KMS-11 (cell line): ENCODE data around the gene GPR146.
"Not testable (repeated sequence)": the region's sequence is repeated elsewhere in the genome, so short reads cannot be mapped to it uniquely, and the experiment has no call there.

Experiments used
- H2AFZ ChIP-seq: fragments of 200-600 bp; sonication (generic); 2 replicates; pipeline ENCODE4 v1.6.1; 2016; ENCODE audit warnings: antibody characterized with exemption, mixed run types, low read depth
- H3K27ac ChIP-seq: fragments of 200-600 bp; sonication (generic); 2 replicates; pipeline ENCODE4 v1.6.1; 2016; ENCODE audit warnings: mild to moderate bottlenecking, mixed run types
- H3K27me3 ChIP-seq: fragments of 200-600 bp; sonication (generic); 2 replicates; pipeline ENCODE4 v1.6.1; 2017; ENCODE audit warnings: mild to moderate bottlenecking, low read depth, mixed run types, moderate library complexity; ENCODE audit not compliant: insufficient read depth
- H3K36me3 ChIP-seq: fragments of 200-600 bp; sonication (generic); 2 replicates; pipeline ENCODE4 v1.6.1; 2017; ENCODE audit warnings: mild to moderate bottlenecking, mixed run types; ENCODE audit not compliant: insufficient read depth
- H3K4me1 ChIP-seq: fragments of 200-600 bp; sonication (generic); 2 replicates; pipeline ENCODE4 v1.6.1; 2016; ENCODE audit warnings: mild to moderate bottlenecking, low read depth, mixed run types; ENCODE audit not compliant: poor library complexity, severe bottlenecking
- H3K4me2 ChIP-seq: fragments of 200-600 bp; sonication (generic); 2 replicates; pipeline ENCODE4 v1.7.0; 2016; ENCODE audit warnings: mild to moderate bottlenecking, mixed run types
- H3K4me3 ChIP-seq: fragments of 200-600 bp; sonication (generic); IDR thresholded peaks from 2 replicates; pipeline ENCODE4 v1.6.1; 2017; ENCODE audit warnings: low read depth, low read length, mixed read lengths; ENCODE audit not compliant: insufficient read depth
- H3K79me2 ChIP-seq: fragments of 200-600 bp; sonication (generic); 2 replicates; pipeline ENCODE4 v1.6.1; 2016; ENCODE audit warnings: low read depth, mixed run types; ENCODE audit not compliant: insufficient read depth
- H3K9ac ChIP-seq: fragments of 200-600 bp; sonication (generic); 2 replicates; pipeline ENCODE4 v1.6.1; 2016; ENCODE audit warnings: mild to moderate bottlenecking, mixed run types
- H4K20me1 ChIP-seq: fragments of 200-600 bp; sonication (generic); 2 replicates; pipeline ENCODE4 v1.6.1; 2016; ENCODE audit warnings: mild to moderate bottlenecking, mixed run types; ENCODE audit not compliant: insufficient read depth
- CTCF ChIP-seq: fragments of 200-600 bp; sonication (generic); conservative IDR thresholded peaks from 2 replicates; pipeline ENCODE4 v1.6.1; 2017; ENCODE audit warnings: low read depth, mild to moderate bottlenecking, antibody characterized with exemption, low read length, moderate library complexity, mixed read lengths

Gene GPR146

GRCh38 chr7:1032536-1033181 lies 11.7 kb upstream of the GPR146 start:
- Histone ChIP-seq H3K36me3 (no peaks in the 10 kb centered on the region), H3K9ac (no peak overlapping the region), H3K4me1 (no peaks in the 10 kb centered on the region), H3K4me2 (no peak overlapping the region), H3K79me2 (no peaks in the 10 kb centered on the region), H2AFZ (no peak overlapping the region), H3K4me3 (no peak overlapping the region), H3K27ac (no peak overlapping the region), H4K20me1 (no peaks in the 10 kb centered on the region), H3K27me3 (no peaks in the 10 kb centered on the region)
- TF ChIP-seq CTCF = no peak

- Histone ChIP-seq H3K36me3 (no peaks in the 10 kb centered on the region), H3K27me3 (no peaks in the 10 kb centered on the region), H3K9ac (no peak overlapping the region), H3K4me1 (no peaks in the 10 kb centered on the region), H3K79me2 (no peaks in the 10 kb centered on the region), H3K4me3 (no peak overlapping the region), H4K20me1 (no peaks in the 10 kb centered on the region), H3K4me2 (no peak overlapping the region), H2AFZ (no peak overlapping the region), H3K27ac (no peak overlapping the region)
- no peak for TF ChIP-seq CTCF
Measured at GRCh38 chr7:1033546-1034145, 10.7 kb upstream of the GPR146 start.

- H3K27me3 ChIP-seq, H3K27ac ChIP-seq, H3K4me3 ChIP-seq, H2AFZ ChIP-seq, H4K20me1 ChIP-seq, H3K36me3 ChIP-seq, H3K79me2 ChIP-seq, H3K4me2 ChIP-seq, H3K4me1 ChIP-seq, H3K9ac ChIP-seq: not testable (repeated sequence)
Measured at GRCh38 chr7:1034769-1035168, 9.6 kb upstream of the GPR146 start.

- not testable (repeated sequence) for H3K4me2 ChIP-seq, H3K9ac ChIP-seq, H3K36me3 ChIP-seq
Measured at GRCh38 chr7:1036164-1036928, 8.0 kb upstream of the GPR146 start.

GRCh38 chr7:1040233-1040632 lies 4.1 kb upstream of the GPR146 start:
- not testable (repeated sequence) for H3K4me3 ChIP-seq, H3K27ac ChIP-seq, H3K4me2 ChIP-seq, H3K79me2 ChIP-seq, H2AFZ ChIP-seq, H4K20me1 ChIP-seq, H3K27me3 ChIP-seq, H3K9ac ChIP-seq, H3K36me3 ChIP-seq
- H3K4me1 ChIP-seq = peaks cover 16% of the 10 kb centered on the region

More at GRCh38 chr7:1036164-1036928, 8.0 kb upstream of the GPR146 start:
- not testable (repeated sequence) for H3K4me3 ChIP-seq, H3K27me3 ChIP-seq, H3K79me2 ChIP-seq, H4K20me1 ChIP-seq, H3K4me1 ChIP-seq, H2AFZ ChIP-seq, H3K27ac ChIP-seq
